HCT116 (cell line): ENCODE measurements around the gene SMARCB1.

ENCODE experiments used
- CBX3 ChIP-seq: IDR thresholded peaks from 2 replicates; pipeline ENCODE4 v1.6.1; 2012; ENCODE audit warnings: low read depth
- CEBPB ChIP-seq: IDR thresholded peaks from 2 replicates; pipeline ENCODE4 v1.6.1; 2012; ENCODE audit warnings: low read depth
- CTCF ChIP-seq, 3 experiments: fragments of 200-600 bp in 1 of 3; sonication (generic) in 1 of 3; IDR thresholded peaks in 2 of 3; conservative IDR thresholded peaks in 1 of 3; 2 replicates each; pipeline ENCODE4 v1.5.1; 2012 to 2017; ENCODE audit warnings: low read depth in 2 of 3, low read length in 2 of 3, antibody characterized with exemption in 1 of 3, borderline replicate concordance in 1 of 3, control low read depth in 1 of 3, mild to moderate bottlenecking in 1 of 3, mixed read lengths in 1 of 3, mixed run types in 1 of 3, moderate library complexity in 1 of 3; ENCODE audit not compliant: insufficient read depth in 1 of 3
- EZH2 ChIP-seq: fragments of 200-600 bp; sonication (generic); IDR thresholded peaks from 2 replicates; pipeline ENCODE4 v1.6.1; 2017; ENCODE audit warnings: antibody characterized with exemption, mixed run types
- MAX ChIP-seq: IDR thresholded peaks from 2 replicates; pipeline ENCODE4 v1.6.1; 2012
- POLR2A ChIP-seq: IDR thresholded peaks from 2 replicates; pipeline ENCODE4 v1.7.0; 2011; ENCODE audit warnings: borderline replicate concordance; ENCODE audit not compliant: insufficient read depth, insufficient read length; ENCODE audit errors: extremely low read depth
- POLR2AphosphoS5 ChIP-seq: IDR thresholded peaks from 2 replicates; pipeline ENCODE4 v1.6.1; 2011; ENCODE audit warnings: mild to moderate bottlenecking, low read depth, low read length, moderate library complexity
- RAD21 ChIP-seq: IDR thresholded peaks from 2 replicates; pipeline ENCODE4 v1.6.1; 2012; ENCODE audit warnings: low read depth, mild to moderate bottlenecking
- REST ChIP-seq: IDR thresholded peaks from 2 replicates; pipeline ENCODE4 v1.6.1; 2012; ENCODE audit warnings: low read depth
- ZBTB33 ChIP-seq: IDR thresholded peaks from 2 replicates; pipeline ENCODE4 v1.6.1; 2011; ENCODE audit warnings: mild to moderate bottlenecking, low read length, moderate library complexity; ENCODE audit not compliant: insufficient replicate concordance; ENCODE audit errors: extremely low read depth
- ZNF274 ChIP-seq: fragments of 200-500 bp; sonication (Bioruptor generic); IDR thresholded peaks from 2 replicates; pipeline ENCODE4 v1.6.1; 2014; ENCODE audit warnings: mild to moderate bottlenecking, low read depth, low read length, inconsistent platforms

GRCh38 chr22:23772649-23773473 lies 13.9 kb upstream of the SMARCB1 start, which contains the start of gene MMP11:
- TF ChIP-seq EZH2: no peak
- TF ChIP-seq CEBPB: no peak
- no peak for TF ChIP-seq CTCF (IDR thresholded peaks at IDR 0.05 in 2 of 3, conservative IDR thresholded peaks at IDR 0.05 in 1 of 3; ENCODE audit: borderline replicate concordance in 1 of 3, insufficient read depth in 1 of 3, low read depth in 2 of 3, low read length in 2 of 3)
- no peak for TF ChIP-seq MAX
- TF ChIP-seq CBX3: no peak
- TF ChIP-seq POLR2AphosphoS5: peak; percentile 58; the same call in 1 of the 2 replicates
- TF ChIP-seq REST: no peak
- TF ChIP-seq RAD21: no peak
- TF ChIP-seq ZBTB33: no peak
- TF ChIP-seq POLR2A: peak; percentile 73
- no peak for TF ChIP-seq ZNF274
